ENCODE results near the gene PTPRN2.

PTPRN2 gene

GRCh38 chr7:158076215-158076614 is 511.4 kb downstream of the PTPRN2 start:
- peak in 2 of 3 experiments; percentile 37 to 68 for DNase-seq

- peak; percentile 45 to 77 (median 63) for DNase-seq
These were observed 512.0 kb downstream of the PTPRN2 start for GRCh38 chr7:158075633-158076001.

- DNase-seq: peak; percentile 26 to 100 (median 95)
These were observed 512.6 kb downstream of the PTPRN2 start for GRCh38 chr7:158074896-158075632.

- peak in 1 of 3 experiments; percentile 72 for DNase-seq
These were observed 513.5 kb downstream of the PTPRN2 start for GRCh38 chr7:158073845-158074840.

GRCh38 chr7:158072991-158073730 is 514.5 kb downstream of the PTPRN2 start:
- DNase-seq: no peak

- no peak for DNase-seq
These were observed 517.3 kb downstream of the PTPRN2 start for GRCh38 chr7:158070222-158070920.

- no peak for DNase-seq
These were observed 518.8 kb downstream of the PTPRN2 start for GRCh38 chr7:158068853-158069252.

GRCh38 chr7:158067931-158068482 is 519.6 kb downstream of the PTPRN2 start:
- DNase-seq: no peak

GRCh38 chr7:158067219-158067930 is 520.2 kb downstream of the PTPRN2 start:
- DNase-seq: peak in 2 of 3 experiments; percentile 64 to 83

GRCh38 chr7:158066085-158066484 is 521.5 kb downstream of the PTPRN2 start:
- no peak for DNase-seq

- no peak for DNase-seq
These were observed 522.3 kb downstream of the PTPRN2 start for GRCh38 chr7:158065340-158065739.

GRCh38 chr7:158064631-158065030 is 523.0 kb downstream of the PTPRN2 start:
- peak in 2 of 3 experiments; percentile 29 to 54 for DNase-seq

- no peak for DNase-seq
These were observed 523.6 kb downstream of the PTPRN2 start for GRCh38 chr7:158063850-158064610.

GRCh38 chr7:158062661-158063060 is 525.0 kb downstream of the PTPRN2 start:
- DNase-seq: no peak

- DNase-seq: no peak
These were observed 525.6 kb downstream of the PTPRN2 start for GRCh38 chr7:158061884-158062656.

- DNase-seq: peak in 2 of 3 experiments; percentile 34 to 48
These were observed 526.5 kb downstream of the PTPRN2 start for GRCh38 chr7:158061026-158061630.

- DNase-seq: no peak
These were observed 527.4 kb downstream of the PTPRN2 start for GRCh38 chr7:158060216-158060615.

GRCh38 chr7:158057446-158057845 is 530.2 kb downstream of the PTPRN2 start:
- no peak for DNase-seq

GRCh38 chr7:158056761-158057160 is 530.9 kb downstream of the PTPRN2 start:
- DNase-seq: no peak
